ENCODE measurements around the gene TXNDC12.
"Not testable (repeated sequence)": the region's sequence is repeated elsewhere in the genome, so short reads cannot be mapped to it uniquely, and the experiment has no call there.

Gene TXNDC12

DNA sequence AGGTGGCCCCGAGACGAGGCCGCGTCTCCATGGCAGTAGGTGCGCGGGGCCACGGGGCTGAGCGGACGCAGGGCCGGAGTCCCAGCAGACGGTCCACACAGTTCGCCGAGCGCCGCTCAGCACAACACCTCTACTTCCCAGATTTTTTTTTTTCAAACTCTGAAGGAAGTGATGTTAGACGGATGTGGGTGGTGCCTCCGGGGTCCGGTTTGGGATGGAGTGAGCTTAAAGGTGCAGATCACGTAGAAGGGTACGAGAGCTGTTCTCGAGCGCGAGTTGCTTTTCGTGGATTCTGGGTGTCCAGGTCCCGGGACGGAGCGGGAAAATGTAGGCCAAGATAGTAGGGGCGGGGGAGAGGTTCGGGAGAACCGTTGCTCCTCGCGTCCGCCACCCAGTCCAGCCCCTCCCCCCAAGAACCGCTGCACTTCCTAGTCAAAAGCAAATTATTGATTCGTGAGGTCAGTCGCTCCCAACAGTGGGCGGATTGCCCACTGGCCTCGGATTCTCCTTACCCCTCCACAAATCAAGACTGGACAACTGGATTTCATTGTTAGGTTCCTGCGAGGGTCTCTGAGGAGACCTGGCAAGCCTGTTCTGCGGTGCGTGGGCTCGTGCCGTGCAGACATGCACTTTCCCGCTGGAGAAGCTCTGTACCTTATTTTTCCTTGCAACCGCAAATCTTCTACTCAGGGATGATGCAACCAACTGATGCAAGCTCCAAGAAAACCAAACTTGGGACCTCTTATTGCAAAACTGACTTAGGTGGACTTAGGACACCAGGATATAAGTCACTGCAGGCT, at the start of gene TXNDC12:
Gene TXNDC12 (minus strand): TSS at position 126 of the 800 bp plus-strand sequence. CDS start 95 bp downstream, at position 31.
- DNase-seq = peak; percentile 90

DNA sequence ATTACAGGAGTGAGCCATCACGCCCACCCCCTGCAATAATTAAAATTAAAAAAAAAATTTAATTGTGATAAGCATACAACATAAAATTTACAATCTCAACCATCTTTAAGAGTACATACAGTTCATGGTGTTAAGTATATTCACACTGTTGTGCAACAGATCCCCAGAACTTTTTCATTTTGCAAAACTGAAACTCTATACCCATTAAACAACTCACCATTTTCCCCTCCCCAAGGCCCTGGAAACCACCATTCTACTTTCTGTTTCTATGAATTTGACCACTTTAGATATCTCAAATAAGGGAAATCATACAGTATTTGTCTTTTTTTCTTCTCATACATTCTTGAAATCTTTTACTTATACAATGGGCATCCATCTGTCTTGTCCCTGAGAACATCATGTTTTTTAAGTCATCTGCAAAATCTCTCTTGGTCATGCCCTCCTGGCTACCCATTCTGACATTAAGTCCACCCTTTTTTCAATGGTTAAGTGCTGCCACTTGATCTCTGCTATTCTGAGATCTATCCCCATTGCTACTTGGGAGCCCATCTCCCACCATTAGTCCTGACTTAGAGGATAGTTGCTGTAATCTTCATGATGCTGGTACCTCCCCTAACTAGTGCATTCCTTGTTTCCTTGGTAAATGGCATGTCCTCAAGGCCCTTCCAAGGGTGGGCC, 47.5 kb upstream of the TXNDC12 start:
- DNase-seq = no peak

DNA sequence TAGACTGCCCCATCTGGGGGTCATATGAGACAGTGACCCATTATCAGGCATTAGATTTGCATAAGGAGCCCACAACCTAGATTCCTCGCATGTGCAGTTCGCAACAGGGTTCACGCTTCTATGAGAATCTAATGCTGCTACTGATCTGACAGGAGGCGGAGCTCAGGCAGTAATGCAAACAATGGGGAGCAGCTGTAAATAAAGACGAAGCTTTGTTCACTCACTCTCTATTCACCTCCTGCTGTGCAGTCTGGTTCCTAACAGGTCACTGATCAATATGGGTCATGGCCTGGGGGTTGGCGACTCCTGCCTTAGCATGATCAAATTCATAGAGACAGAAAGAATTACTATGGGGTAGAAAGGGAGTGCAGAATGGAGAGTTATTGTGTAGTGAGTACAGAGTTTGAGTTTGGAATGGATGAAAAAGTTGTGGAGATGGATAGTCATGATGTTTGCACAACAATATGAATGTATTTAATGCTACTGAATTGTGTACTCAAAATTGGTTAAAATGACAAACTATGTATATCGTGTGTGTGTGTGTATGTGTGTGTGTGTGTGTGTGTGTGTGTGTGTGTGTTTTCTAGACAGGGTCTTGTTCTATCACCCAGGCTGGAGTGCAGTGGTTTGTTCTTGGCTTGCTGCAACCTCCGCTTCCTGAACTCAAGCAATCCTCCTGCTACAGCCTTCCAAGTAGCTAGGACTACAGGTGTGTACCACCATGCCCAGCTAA, 43.3 kb upstream of the TXNDC12 start:
- no peak for DNase-seq

DNA sequence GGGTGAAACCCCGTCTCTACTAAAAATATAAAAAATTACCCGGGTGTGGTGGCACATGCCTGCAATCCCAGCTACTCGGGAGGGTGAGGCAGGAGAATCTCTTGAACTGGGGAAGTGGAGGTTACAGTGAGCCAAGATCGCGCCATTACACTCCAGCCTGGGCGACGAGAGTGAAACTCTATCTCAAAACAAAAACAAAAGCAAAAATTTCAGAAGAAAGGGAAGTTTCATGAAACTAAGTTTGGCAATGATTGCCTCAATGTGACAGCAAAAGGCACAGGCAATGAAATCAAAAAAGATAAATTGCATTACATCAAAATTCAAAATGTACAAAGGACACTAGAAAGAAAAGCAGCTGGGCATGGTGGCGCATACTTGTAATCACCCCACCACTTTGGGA, 41.2 kb upstream of the TXNDC12 start:
- no peak for DNase-seq

DNA sequence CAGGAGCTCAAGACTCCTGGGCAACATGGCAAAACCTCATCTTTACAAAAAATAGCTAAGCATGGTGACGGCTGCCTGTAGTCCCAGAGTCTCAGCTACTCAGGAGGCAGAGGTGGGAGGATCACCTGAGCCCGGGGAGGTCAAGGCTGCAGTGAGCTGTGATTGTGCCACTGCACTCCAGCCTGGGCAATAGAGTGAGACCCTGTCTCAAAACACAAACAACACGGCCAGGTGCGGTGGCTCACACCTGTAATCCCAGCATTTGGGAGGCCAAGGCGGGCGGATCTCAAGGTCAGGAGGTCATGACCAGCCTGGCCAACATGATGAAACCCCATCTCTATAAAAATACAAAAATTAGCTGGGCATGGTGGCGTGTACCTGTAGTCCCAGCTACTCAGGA, 39.3 kb upstream of the TXNDC12 start:
- not testable (repeated sequence) for DNase-seq

DNA sequence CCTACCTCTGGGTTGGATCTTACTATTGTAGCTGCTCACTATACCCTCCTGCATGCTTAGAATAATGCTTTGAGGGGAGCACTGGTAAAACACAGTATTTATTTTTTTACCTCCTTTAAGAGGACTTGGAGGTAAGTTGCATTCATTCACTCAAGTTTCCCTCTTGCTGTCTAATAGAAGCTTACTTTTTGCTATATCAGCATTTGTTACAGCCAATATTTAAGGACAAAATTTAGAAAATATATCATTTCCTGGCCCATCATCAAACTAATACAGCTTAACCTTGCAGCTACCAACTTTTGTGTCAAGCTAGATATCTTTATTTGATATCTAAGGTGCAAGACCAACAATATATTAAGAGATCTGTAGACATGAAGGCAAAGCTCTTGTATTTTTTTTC, 32.9 kb upstream of the TXNDC12 start:
- DNase-seq = not testable (repeated sequence)

DNA sequence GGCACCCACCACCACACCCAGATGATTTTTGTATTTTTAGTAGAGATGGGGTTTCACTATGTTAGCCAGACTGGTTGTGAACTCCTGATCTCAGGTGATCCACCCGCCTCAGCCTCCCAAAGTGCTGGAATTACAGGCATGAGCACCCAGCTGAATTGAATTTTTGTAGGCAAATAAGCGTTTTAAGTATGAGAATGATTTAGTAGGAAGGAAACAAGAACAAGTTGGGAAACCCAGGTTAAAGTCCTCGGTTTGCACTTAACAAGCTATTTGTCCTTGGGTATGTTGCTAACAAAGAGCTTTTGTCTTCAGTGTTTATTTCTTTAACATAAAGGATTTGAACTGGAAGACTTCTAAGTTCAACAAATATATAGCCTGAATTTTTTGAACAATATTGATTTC, 25.0 kb upstream of the TXNDC12 start:
- DNase-seq = no peak

DNA sequence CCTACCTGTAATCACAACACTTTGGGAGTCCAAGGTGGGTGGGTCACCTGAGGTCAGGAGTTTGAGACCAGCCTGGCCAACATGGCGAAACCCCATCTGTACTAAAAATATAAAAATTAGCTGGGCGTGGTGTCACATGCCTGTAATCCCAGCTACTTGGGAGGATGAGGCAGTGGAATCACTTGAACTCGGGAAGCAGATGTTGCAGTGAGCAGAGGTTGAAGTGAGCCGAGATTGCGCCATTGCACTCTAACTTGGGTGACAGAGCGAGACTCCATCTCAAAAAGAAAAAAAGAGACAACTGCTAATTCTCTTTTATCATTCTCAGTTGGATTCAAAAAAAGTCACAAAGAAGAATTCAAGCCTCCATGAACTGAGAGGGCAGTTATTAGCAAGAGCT, 22.3 kb upstream of the TXNDC12 start:
- DNase-seq = not testable (repeated sequence)

DNA sequence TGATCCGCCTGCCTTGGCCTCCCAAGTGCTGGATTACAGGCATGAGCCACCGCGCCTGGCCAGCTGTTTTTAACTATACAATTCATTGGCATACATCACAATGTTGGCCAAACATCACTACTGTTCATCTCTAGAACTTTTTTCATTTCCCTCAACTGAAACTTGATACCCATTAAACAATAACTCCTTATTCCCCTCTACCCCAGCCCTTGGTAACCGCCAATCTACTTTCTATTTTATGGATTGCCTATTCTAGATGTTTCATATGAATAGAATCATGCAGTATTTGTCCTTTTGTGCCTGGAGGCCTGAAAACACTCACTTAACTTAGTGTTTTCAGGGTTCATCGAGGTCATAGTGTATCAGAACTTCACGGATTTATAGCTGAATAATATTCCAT, 17.3 kb upstream of the TXNDC12 start:
- DNase-seq = no peak

DNA sequence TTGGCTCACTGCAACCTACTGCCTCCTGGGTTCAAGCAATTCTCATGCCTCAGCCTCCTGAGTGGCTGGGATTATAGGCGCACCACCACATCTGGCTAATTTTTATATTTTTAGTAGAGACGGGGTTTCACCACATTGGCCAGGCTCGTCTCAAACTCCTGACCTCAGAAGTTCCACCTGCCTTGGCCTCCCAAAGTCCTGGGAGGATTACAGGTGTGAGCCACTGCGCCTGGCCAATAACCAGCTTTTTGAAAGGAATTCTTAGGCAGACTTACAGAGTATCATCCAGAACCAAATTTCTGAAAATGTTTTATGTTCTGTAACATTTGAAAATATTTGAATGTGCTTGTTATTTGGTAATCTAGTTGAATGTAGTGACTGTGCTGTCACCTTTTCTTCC, 15.7 kb upstream of the TXNDC12 start:
- DNase-seq = no peak

DNA sequence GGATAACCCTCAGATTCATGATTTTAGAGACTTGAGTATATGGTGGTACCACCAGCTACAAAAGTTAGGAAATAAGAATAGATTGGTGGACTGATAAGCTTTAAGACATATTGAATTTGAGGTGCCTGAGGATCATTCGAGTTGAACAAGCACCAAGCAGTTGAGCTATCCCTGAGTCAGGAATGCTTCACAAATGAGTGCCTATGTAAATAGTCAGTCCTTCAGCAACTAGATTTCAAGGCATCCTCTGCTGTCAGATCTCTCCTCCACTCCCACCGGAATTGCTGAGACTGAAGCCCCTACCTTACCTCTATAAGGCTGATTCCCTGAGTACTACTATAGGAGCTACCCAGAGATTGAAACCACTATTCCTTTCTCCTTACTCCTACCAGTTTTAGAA, 8.2 kb upstream of the TXNDC12 start:
- DNase-seq = no peak

DNA sequence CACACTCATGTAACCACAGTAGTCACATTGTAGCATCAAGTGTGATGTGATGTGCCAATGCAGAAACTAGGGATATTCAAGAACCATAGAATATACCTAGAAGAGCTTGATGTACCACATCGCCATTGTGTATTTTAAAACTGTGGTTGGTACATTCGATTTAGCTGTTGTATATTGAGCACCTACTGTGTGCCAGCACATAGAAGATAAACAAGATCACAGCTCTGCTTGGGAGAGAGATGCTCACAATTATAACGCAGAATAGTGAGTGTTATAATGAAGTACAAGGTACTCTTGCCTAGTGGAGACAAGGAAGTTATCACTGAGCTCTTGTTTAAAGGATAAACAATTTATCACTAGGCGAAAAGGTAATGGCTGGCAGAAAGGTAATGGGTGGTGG, 5.8 kb upstream of the TXNDC12 start:
- DNase-seq = no peak

DNA sequence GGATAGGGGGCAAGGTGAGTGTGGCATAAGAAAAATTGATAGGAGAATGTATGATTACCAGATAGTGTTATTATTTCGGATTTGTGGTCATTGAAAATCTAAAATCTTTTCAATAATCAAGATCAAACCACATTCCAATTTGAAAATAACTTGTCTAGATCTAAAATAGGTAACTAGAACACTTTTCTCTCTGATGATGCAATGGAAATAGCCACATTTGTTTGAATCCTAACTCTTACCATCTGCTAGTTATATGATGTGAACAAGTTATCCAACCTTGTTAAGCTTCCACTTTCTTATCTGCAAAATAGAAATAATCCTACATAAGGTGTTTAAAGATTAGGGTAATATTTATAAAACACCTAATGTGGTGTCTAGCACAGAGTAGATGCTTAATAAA, 4.9 kb upstream of the TXNDC12 start:
- no peak for DNase-seq

DNA sequence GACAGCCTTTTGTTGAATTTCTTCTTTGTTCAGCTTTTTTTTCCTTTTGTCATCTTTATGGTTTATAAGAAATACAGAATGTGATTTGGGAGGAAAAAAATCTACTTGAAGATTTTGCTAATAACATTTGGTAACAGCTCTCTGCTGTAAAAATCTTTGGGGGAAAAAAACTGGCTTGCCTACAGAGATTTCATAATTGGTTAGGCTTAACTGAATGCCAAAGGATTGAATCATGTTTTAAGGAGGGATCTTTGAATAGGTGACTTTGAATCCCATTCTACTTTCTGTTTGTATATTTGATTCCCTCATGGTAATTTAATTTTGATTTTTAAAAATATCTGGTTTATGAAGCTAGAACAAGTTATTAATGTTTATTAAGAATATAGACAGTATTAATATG, 4.3 kb upstream of the TXNDC12 start:
- DNase-seq = no peak

DNA sequence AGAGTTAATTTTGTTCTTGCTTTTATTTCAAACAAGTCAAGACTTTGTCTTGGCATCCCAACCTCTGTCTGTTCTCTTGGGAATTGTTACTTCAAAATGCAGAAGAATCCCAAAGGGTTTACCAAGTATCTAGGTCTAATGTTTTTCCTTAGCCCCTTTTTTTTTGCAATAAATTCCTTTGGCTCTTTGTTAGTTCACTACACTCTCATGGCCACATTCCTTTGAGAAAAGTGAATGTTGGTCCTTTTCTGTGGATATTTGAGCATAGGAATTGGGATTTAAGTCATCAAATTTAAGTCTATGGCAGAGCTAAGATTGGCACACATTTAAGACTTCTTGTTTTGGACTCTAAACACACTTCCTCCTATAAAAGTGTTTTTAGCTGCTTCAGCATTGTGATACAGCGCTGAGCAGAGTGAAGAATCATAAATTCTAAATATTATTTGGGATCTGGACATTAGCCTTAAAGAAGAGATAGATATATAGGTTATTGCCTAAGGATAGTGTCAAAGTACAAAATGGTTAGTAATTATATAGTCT, 3.0 kb upstream of the TXNDC12 start:
- no peak for DNase-seq

DNA sequence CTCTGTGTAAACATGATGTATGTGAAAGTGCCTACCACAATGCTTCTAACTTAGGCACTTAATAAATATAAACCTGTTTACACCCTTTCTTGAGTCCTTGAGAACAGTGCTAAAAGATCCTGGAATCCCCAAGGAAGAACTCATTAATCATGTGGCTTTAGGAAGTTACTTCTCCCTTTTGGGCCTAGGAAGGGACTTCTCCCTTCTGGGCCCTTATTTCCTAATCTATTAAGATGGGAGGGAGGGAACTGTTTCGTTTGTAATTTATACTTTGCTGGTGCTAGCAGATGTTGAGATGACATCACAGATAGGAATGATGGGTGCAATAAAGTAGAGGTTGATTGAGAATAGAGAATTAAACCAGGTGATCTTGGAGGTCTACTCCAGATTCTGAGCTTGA, 2.3 kb upstream of the TXNDC12 start:
- DNase-seq = no peak

DNA sequence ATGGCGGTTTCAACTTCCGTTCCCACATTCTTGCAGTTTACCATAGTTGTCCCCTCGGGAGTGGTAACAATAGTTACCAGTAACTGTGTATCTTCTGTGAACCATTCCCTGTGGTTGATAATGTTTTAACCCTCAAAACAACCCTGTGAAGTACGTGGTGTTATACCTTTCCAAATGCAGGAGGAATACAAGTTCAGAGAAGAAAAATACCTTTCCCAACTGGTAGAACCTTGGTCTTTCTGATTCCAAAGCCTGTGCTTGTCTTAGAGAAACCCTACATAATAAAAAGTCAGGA, 1.9 kb upstream of the TXNDC12 start:
- no peak for DNase-seq

DNA sequence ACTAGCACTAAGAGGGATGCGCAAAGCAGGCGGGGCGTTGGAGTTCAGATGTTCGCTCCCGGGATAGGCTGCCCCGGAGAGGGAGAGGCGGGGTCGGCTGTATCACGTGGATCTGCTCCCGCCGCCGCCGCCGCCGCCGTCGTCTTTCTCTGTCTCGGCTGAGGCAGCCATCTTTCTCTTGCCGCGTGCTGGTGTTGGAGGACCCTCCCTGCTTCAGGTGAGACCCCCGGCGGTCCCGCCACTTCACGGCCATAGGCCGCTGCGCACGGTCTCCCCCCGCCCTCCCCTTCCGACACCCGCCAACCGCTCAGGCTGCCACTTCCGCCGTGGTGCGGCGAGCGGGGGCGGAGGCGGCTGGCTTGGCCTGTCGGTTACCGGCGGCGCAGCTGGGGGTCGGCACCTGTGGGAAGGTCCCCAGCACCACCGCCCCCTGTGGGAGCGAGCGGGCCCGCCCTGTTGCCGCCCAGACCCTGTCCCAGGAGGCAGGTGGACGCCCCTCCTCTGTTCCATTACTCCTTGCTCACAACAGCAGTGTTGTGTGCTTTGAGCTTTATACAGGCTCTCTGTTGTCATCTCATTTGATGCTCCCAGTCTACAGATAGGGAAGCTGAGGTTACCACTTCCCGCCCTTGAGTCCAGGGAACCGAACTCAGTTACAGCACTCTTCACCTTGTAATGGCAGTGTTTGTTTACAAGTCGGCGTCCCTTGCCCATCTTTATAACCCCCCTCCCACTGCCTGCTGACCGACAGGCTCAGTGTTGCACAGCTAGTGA, 1.4 kb upstream of the TXNDC12 start, which contains the start of gene BTF3L4:
Gene BTF3L4 (plus strand): TSS at position 133 of the 774 bp plus-strand sequence. CDS start 3,553 bp downstream, outside the sequence.
- DNase-seq = peak; percentile 97

DNA sequence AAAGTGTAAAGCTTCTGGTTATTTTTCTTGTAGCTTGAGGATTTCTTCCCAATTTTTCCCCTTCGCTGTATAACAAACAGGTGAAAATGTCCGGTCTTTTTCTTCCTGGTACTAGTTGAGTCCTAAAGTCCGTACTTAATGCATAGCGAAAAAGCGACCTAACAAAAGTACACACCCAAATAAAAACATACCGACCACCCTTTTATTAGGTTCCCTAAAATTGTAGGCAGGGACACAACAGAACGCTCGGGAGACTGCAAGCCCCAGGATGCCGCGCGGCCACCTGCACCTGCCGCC, 823 bp upstream of the TXNDC12 start:
- DNase-seq = no peak

DNA sequence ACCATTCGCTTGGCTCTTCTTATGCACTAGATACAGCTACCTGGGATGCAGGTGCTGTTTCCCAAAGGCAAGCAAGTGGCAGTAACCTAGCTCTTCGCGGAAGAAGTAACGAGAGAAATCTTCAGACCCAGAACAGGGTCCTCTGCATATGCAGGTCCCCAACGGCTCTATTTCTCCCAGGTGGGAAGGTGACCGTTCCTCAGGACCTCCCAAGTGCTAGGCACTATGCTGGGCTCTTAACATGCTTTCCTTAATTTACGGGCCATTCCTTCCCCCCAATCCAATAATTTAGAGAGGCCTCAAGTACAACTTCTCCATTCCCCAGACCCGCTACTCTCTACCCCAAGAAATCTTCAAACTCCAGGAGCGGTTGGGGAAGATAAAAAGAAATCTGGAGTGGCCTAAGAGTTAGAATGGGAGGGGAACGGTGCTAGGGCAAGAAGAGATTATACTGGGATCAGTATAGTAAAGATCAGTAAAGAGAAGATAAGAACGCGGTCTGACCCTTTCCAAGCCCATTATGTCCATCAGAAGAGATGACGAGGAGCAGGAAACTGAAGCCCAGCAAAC, 410 bp downstream of the TXNDC12 start:
- DNase-seq = no peak

DNA sequence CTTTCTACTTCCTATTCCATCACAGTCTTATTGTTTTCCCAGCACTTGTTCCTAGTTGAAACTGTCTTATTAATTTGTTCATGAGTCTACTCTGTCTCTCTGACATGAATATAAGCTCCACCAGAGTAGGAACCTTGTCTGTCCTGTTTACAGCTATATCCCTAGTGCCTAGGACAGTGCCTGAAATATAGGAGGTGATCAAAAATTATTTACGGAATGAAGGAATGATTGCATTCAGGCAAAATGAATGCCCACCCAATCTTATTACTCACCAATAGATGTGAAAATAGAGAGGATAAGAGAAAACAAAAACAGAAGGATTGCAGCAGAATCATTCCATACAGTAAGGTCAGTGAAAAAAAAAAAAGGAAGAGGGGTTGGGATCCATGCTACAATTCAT, 1.1 kb downstream of the TXNDC12 start:
- DNase-seq = no peak

DNA sequence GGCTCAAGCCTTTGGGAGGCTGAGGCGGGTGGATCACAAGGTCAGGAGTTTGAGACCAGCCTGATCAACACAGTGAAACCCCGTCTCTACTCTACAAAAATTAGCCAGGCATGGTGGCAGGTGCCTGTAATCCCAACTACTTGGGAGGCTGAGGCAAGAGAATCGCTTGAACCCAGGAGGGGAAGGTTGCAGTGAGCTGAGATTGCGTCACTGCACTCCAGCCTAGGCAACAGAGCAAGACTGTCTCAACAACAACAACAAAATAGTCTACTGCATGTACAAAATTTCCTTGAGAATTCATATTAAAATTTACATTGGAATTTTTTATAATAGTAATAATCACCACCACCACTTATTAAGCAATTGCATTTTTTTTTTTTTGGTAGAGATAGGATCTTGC, 5.7 kb downstream of the TXNDC12 start:
- DNase-seq = not testable (repeated sequence)

Measured in right hindlimb (tissue), 1 donor.